Measurements from ENCODE around the gene NAT10.

The NAT10 gene

GRCh38 chr11:34149274-34149673, 43.8 kb downstream of the NAT10 start:
- no peak for DNase-seq (ENCODE audit: low read depth in 2 of 2)

- no peak for DNase-seq (ENCODE audit: low read depth in 2 of 2)
These were observed 44.4 kb downstream of the NAT10 start for GRCh38 chr11:34149786-34150185.

GRCh38 chr11:34150494-34151151, 45.2 kb downstream of the NAT10 start:
- DNase-seq (ENCODE audit: low read depth in 2 of 2) = no peak

- DNase-seq (ENCODE audit: low read depth in 2 of 2) = no peak
These were observed 45.7 kb downstream of the NAT10 start for GRCh38 chr11:34151166-34151565.

DNA sequence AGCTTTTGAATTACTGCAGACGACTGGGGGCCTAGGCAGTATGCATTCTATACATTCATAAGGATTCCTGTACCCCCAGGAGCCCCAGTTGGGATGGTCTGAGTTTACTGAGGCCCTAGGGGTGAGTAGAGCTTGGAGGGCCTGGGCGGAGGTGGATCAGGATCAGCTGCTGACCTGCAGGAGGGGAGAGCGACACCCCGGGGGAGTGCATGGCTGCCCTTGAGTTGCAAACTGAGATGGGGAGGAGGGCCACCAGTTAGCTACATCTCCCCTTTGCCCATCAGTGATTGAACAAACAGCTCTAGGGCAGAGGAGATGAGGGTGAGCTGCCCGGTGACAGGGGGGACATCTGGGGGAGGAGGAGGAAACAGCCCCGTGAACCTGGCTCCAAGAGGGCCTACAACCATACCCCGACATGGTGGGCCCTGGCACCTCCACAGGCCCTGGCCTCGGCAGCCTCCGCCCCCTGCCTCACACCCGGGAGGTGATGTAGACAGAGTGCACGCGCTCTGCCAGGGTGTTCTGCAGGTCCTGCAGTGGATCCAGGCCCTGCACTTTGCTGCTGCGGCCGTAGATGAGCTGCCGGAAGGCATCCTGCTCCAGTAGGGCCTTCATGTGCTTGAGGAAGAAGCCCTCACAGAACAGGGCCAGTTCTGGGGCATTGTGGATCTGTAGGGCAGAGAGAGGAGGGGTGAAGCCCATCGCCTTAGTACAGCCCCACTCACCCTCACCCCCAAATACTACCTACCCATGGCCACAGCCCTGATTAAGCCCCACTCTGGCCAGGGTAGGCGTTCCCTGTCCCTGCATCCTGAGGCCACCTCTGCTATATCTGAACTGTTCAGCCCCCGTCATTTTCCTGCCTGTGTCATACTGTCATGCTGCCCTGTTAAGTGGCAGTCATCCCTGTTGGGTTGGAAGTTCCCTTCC, 46.8 kb downstream of the NAT10 start:
- no peak for DNase-seq (ENCODE audit: low read depth in 2 of 2)

GRCh38 chr11:34154059-34154875, 48.8 kb downstream of the NAT10 start:
- DNase-seq (ENCODE audit: low read depth in 2 of 2) = no peak

GRCh38 chr11:34155057-34155756, 49.8 kb downstream of the NAT10 start:
- DNase-seq (ENCODE audit: low read depth in 2 of 2) = no peak

GRCh38 chr11:34155757-34156062, 50.3 kb downstream of the NAT10 start:
- no peak for DNase-seq (ENCODE audit: low read depth in 2 of 2)

DNA sequence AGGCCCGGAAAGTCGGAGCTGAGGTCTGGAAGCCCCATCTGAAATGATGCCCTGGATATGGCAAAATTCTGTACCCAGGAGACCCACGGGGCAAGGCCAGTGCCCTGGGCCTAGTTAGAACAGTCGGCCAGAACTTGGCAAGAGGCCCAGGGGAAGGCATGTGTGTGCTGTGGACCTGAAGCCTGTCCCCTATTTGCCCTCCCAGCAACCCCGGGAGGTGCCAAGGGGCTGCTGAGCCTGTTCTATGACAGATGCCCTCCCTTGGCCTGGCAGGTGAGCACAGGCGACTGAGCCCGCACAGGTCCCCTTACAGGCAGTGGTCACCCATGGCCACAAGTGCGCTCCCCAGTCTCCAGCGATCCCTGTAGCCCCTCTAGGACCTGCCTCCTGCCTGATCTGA, 51.7 kb downstream of the NAT10 start:
- DNase-seq (ENCODE audit: low read depth in 2 of 2) = no peak

- DNase-seq (ENCODE audit: low read depth in 2 of 2) = no peak
These were observed 53.2 kb downstream of the NAT10 start for GRCh38 chr11:34158661-34159060.

DNA sequence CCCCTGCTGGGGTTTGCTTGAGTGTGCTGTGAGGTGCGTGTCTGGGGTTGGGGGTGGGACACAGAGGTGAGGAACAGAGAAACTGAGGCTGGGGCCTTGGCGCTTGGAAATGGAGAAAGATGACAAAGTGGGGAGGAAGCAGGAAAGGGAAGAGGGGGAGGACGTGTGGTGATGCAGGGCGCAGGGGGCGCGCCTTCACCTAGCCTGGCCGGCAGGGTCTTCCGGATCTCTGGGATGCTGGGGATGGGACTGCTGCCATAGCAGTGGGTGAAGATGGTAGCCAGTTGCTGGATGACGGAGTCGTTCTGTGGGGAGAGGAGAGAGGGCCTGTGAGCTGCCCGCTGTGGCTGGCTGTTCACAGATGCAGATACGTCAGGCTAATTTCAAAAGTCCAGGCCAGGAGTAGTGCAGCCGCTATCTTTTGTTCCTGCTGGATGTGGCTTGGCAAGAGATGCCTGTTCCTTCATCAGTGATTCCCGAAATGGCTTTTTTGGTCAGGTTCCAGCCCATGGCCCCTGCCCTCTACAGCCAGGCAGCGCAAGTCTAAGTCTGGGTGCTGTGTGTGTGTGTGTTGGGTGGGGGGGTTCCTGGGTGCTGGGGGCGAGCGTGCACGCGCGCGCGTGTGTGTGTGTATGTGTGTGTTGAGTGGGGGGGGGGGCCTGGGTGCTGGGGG, 54.8 kb downstream of the NAT10 start:
- no peak for DNase-seq (ENCODE audit: low read depth in 2 of 2)

- no peak for DNase-seq (ENCODE audit: low read depth in 2 of 2)
These were observed 55.4 kb downstream of the NAT10 start for GRCh38 chr11:34160791-34161190.

DNA sequence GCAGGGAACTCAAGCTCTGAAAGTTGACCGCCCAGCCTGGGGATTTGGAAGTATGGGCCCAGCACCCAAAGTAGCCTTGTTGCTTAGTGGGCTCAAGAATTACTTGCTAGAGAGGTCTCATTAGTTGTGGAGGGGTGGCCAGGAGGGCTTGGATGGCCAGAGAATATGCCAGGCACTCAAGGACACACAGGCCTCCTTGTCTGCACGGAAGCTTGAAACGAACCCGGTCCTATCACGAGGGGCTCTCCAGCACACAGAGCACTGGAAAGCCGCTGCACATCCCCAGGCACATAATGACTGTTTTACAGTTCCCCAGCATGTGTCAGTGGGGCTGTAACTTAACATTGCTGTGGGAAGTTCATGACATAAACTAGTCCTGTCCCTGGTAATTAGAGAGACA, 55.9 kb downstream of the NAT10 start:
- no peak for DNase-seq (ENCODE audit: low read depth in 2 of 2)

- DNase-seq (ENCODE audit: low read depth in 2 of 2) = no peak
These were observed 56.5 kb downstream of the NAT10 start for GRCh38 chr11:34161812-34162492.

- DNase-seq (ENCODE audit: low read depth in 2 of 2) = no peak
These were observed 57.0 kb downstream of the NAT10 start for GRCh38 chr11:34162493-34162820.

GRCh38 chr11:34162856-34163255, 57.4 kb downstream of the NAT10 start:
- no peak for DNase-seq (ENCODE audit: low read depth in 2 of 2)

- DNase-seq (ENCODE audit: low read depth in 2 of 2) = no peak
These were observed 59.7 kb downstream of the NAT10 start for GRCh38 chr11:34165121-34165520.

DNA sequence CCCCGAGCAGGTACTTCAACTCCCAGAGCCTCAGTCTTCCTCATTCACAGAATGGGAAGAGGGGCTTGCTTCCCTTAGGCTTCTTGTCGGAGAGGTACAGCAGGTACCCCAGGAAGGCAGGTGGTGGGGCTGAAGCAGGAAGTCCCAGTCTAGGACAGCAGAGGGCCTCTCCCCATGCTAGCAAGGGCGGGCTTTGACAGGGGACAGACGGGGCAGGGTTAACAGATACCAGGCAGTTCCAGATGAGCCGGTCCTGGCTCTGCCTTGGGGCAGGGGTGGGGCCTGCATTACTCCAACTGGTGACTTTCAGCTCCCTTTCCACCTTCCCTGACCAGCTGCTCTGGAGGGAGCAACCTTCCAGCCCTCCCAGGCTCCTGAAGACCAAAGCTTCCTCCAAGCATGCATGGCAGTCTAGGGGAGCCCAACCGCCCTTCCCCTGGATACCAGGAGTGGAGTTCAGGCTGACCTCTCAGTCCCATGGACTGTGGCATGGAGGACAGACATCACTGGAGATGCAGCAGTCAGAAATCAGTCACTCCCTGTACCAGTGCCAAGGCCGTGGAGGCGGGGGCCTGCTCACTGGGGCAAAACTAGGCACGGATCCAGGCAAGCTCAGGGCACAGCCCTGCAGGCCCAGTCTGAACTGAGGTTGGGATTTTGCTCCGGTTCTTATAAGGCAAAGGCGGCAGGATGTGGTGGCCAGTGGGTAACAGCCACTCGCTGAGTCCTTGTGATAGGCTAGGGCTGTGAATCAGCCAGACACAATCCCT, 60.5 kb downstream of the NAT10 start:
- DNase-seq (ENCODE audit: low read depth in 2 of 2) = no peak

DNA sequence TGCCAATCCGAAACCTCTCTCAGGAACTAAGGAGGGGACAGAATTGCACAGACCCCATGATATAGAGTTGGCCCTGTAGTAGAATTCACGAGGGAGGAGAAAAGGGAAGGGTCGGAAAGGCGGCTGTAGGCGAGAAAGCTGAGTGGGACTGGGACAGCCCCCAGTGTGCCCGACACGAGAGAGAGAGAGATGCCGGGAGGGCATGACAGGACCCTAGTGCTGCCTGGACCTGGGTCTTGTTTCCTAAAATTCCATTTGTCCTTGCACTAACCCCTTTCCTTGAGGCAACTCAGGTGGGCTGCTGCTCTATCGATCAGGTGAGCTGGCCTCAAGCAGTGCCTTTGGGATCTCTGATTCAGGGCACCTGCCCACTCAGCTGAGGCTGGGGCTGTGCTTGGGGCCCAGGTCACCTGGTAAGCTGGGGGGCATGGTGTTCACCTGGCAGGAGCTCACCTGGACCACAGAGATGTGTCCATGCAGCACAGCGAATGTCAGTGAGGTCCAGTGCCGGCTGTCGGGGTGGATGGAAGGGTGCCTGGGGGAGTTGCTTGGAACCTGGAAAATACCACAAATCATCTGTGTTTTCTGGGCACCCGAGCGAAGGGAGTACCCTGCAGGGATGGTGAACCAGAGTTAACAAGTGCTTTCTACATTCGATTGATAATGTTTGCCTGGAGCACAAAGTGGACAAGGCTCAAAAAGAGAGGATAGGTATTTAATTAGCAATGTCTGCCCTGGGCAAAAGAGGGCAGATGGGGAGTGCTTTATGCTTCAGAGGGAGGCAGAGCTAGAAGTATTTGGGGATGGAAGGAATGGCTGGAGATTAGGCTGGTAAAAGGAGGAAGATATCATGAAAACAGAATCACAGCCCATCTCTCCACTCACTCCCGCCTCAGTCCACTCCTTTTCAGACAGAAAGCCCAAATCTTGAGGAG, 61.6 kb downstream of the NAT10 start:
- DNase-seq (ENCODE audit: low read depth in 2 of 2) = no peak

Measured in stimulated activated CD4-positive, alpha-beta T cell treated with anti-CD3 and anti-CD28 coated beads, Interleukin-1b, Interleukin-23, amount 100 ng/mL, for 1 hour (primary cell).